Measurements from ENCODE around the gene CYP2R1.

The CYP2R1 gene

DNA sequence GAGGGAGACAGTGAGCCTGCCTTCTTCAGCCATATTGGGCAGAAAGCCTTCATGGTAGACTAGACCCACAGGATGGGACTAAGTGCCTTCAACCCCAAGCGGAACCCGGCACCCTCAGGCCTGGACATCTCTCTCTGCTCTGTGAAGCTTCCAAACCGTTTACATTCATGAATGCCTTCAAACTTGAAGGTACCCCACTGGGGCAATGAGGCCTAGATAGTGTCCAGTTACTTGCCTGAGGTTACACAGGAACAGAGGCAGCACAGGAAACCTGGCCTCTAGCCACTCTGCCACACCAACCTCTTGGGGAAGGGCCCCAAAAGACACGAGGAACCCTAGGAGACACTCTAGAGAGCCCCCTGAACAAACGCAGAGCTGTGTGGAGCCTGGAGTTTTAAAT is 14.5 kb upstream of the CYP2R1 start:
- no peak for DNase-seq (ENCODE audit: extremely low read depth, low read depth)
- TF ChIP-seq, protein P1, sequence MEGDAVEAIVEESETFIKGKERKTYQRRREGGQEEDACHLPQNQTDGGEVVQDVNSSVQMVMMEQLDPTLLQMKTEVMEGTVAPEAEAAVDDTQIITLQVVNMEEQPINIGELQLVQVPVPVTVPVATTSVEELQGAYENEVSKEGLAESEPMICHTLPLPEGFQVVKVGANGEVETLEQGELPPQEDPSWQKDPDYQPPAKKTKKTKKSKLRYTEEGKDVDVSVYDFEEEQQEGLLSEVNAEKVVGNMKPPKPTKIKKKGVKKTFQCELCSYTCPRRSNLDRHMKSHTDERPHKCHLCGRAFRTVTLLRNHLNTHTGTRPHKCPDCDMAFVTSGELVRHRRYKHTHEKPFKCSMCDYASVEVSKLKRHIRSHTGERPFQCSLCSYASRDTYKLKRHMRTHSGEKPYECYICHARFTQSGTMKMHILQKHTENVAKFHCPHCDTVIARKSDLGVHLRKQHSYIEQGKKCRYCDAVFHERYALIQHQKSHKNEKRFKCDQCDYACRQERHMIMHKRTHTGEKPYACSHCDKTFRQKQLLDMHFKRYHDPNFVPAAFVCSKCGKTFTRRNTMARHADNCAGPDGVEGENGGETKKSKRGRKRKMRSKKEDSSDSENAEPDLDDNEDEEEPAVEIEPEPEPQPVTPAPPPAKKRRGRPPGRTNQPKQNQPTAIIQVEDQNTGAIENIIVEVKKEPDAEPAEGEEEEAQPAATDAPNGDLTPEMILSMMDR (IDR thresholded peaks at IDR 0.05; ENCODE audit: low read depth, low read length, missing control alignments) = no peak
- no peak overlapping the region for H3K4me3 ChIP-seq (replicated peaks; ENCODE audit: low read depth, low read length)

GRCh38 chr11:14905104-14906033 is 13.3 kb upstream of the CYP2R1 start:
- DNase-seq (ENCODE audit: extremely low read depth, low read depth) = no peak
- H3K4me3 ChIP-seq (replicated peaks; ENCODE audit: low read depth, low read length) = peak overlapping the region; percentile 36
- TF ChIP-seq, protein P1 (IDR thresholded peaks at IDR 0.05; ENCODE audit: low read depth, low read length, missing control alignments) = peak; percentile 18

- TF ChIP-seq, protein P1 (IDR thresholded peaks at IDR 0.05; ENCODE audit: low read depth, low read length, missing control alignments) = peak; percentile 94
- H3K4me3 ChIP-seq (replicated peaks; ENCODE audit: low read depth, low read length) = peak overlapping the region; percentile 36
- peak; percentile 37 for DNase-seq (ENCODE audit: extremely low read depth, low read depth)
Observed at GRCh38 chr11:14904745-14905103, 12.7 kb upstream of the CYP2R1 start.

GRCh38 chr11:14902650-14903350 is 10.8 kb upstream of the CYP2R1 start:
- TF ChIP-seq, protein P1 (IDR thresholded peaks at IDR 0.05; ENCODE audit: low read depth, low read length, missing control alignments) = no peak
- DNase-seq (ENCODE audit: extremely low read depth, low read depth) = no peak
- no peak overlapping the region for H3K4me3 ChIP-seq (replicated peaks; ENCODE audit: low read depth, low read length)

DNA sequence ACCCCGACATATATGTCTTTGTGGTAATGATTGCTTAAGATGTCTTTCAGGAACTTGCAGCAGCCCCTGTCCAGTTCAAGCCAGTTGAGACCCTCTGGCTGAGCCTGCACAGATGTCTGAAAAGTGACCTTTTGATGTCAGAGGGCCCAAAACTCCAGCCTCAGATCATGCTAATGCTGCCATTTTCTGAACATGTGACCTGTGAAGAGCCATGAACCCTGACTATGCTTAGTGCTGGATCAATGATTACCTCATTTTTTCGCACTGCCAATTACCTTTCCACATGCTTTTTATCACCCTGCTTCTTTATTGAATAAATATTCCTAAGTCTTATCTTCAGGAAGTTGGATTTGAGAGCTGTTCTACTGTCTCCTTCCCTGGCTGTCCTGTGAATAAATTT is 6.9 kb upstream of the CYP2R1 start:
- H3K4me3 ChIP-seq (replicated peaks; ENCODE audit: low read depth, low read length) = no peak overlapping the region
- no peak for DNase-seq (ENCODE audit: extremely low read depth, low read depth)
- TF ChIP-seq, protein P1 (IDR thresholded peaks at IDR 0.05; ENCODE audit: low read depth, low read length, missing control alignments) = no peak

- DNase-seq (ENCODE audit: extremely low read depth, low read depth) = no peak
- H3K4me3 ChIP-seq (replicated peaks; ENCODE audit: low read depth, low read length) = no peak overlapping the region
- TF ChIP-seq, protein P1 (IDR thresholded peaks at IDR 0.05; ENCODE audit: low read depth, low read length, missing control alignments) = no peak
Observed at GRCh38 chr11:14898355-14898754, 6.3 kb upstream of the CYP2R1 start.
